ENCODE results near the gene TTC21A. TPM values are rescaled to one million over a fixed set of nuclear protein-coding genes. Genes with fewer than 3 reads are reported as not detected.

Gene TTC21A
- total and polyA plus RNA-seq, 2 experiments from 2014 or later: 1.8 to 2.0 TPM

- TF ChIP-seq, protein P1, sequence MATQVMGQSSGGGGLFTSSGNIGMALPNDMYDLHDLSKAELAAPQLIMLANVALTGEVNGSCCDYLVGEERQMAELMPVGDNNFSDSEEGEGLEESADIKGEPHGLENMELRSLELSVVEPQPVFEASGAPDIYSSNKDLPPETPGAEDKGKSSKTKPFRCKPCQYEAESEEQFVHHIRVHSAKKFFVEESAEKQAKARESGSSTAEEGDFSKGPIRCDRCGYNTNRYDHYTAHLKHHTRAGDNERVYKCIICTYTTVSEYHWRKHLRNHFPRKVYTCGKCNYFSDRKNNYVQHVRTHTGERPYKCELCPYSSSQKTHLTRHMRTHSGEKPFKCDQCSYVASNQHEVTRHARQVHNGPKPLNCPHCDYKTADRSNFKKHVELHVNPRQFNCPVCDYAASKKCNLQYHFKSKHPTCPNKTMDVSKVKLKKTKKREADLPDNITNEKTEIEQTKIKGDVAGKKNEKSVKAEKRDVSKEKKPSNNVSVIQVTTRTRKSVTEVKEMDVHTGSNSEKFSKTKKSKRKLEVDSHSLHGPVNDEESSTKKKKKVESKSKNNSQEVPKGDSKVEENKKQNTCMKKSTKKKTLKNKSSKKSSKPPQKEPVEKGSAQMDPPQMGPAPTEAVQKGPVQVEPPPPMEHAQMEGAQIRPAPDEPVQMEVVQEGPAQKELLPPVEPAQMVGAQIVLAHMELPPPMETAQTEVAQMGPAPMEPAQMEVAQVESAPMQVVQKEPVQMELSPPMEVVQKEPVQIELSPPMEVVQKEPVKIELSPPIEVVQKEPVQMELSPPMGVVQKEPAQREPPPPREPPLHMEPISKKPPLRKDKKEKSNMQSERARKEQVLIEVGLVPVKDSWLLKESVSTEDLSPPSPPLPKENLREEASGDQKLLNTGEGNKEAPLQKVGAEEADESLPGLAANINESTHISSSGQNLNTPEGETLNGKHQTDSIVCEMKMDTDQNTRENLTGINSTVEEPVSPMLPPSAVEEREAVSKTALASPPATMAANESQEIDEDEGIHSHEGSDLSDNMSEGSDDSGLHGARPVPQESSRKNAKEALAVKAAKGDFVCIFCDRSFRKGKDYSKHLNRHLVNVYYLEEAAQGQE (IDR thresholded peaks at IDR 0.05; ENCODE audit: unreplicated experiment): no peak
These were observed 561 bp upstream of the TTC21A start (continued) for GRCh38 chr3:39106851-39107387.

GRCh38 chr3:39108200-39108710 is 775 bp downstream of the TTC21A start:
- Histone ChIP-seq H3K4me2 (peak overlapping the region; percentile 82), H2AFZ (peak overlapping the region; percentile 98), H3F3A (replicated peaks; ENCODE audit: low read depth) (no peaks in the 10 kb centered on the region), H3K4me1 (ENCODE audit: insufficient read depth) (no peaks in the 10 kb centered on the region), H3K36me3 (ENCODE audit: insufficient read depth) (no peaks in the 10 kb centered on the region), H3K27me3 (ENCODE audit: insufficient read depth) (no peaks in the 10 kb centered on the region), H3K9me2 (ENCODE audit: insufficient read depth) (no peaks in the 10 kb centered on the region), H3K79me2 (replicated peaks; ENCODE audit: insufficient read depth) (peaks cover 9% of the 10 kb centered on the region), H3K4me3 (peak overlapping the region; percentile 98), H4K20me1 (replicated peaks; ENCODE audit: insufficient read depth) (peaks cover 7% of the 10 kb centered on the region), H3K27ac (ENCODE audit: low read depth) (no peak overlapping the region)
- ATAC-seq (no peak), DNase-seq (ENCODE audit: low spot score) (no peak)
- H3K27ac Mint-ChIP-seq: peak overlapping the region; percentile 53; the same call in 1 of the 2 replicates
- H3K4me1 Mint-ChIP-seq: peaks cover 32% of the 10 kb centered on the region
- H3K36me3 Mint-ChIP-seq (ENCODE audit: low read depth): no peaks in the 10 kb centered on the region; the same call in 1 of the 3 replicates
- TF ChIP-seq CTCF (conservative IDR thresholded peaks at IDR 0.05; ENCODE audit: low read depth in 2 of 2) (no peak), ZNF331 (CRISPR knock-in tag; IDR thresholded peaks at IDR 0.05; ENCODE audit: low read depth) (no peak), ETS1 (IDR thresholded peaks at IDR 0.05) (no peak), ZNF114 (CRISPR knock-in tag; IDR thresholded peaks at IDR 0.05) (no peak), NANOG (IDR thresholded peaks at IDR 0.05; ENCODE audit: borderline replicate concordance) (no peak)
- no peaks in the 10 kb centered on the region; the same call in 1 of the 3 replicates for H3K9me3 Mint-ChIP-seq
- H3K27me3 Mint-ChIP-seq (ENCODE audit: insufficient read depth, low read depth, poor library complexity): peaks cover 10% of the 10 kb centered on the region
- H3K4me3 Mint-ChIP-seq: peak overlapping the region; percentile 90

Measured in GM23338 (cell line).